HL-60/S4 (cell line): ENCODE results near the gene NFIA.

Experiments used
- in situ Hi-C: fragments of 300-500 bp; cut with MboI; formaldehyde crosslinking; loops from 2 replicates; pipeline ENCODE4 v1.14.3; 2022; ENCODE audit warnings: low sequenced_read_pairs

NFIA gene

GRCh38 chr1:61289232-61290098 is 207.1 kb downstream of the NFIA start:
- in situ Hi-C loops: no loop called here

GRCh38 chr1:61290525-61290924 is 208.2 kb downstream of the NFIA start:
- in situ Hi-C loops: no loop called here

- in situ Hi-C loops: no loop called here
Measured at GRCh38 chr1:61293197-61293596, 210.8 kb downstream of the NFIA start.

GRCh38 chr1:61293986-61294504 is 211.7 kb downstream of the NFIA start:
- in situ Hi-C loops: no loop called here

- in situ Hi-C loops: no loop called here
Measured at GRCh38 chr1:61294930-61295329, 212.6 kb downstream of the NFIA start.

- in situ Hi-C loops: no loop called here
Measured at GRCh38 chr1:61295818-61296537, 213.6 kb downstream of the NFIA start.

- in situ Hi-C loops: no loop called here
Measured at GRCh38 chr1:61297887-61298286, 215.5 kb downstream of the NFIA start.

GRCh38 chr1:61299463-61299862 is 217.1 kb downstream of the NFIA start:
- in situ Hi-C loops: no loop called here

- in situ Hi-C loops: no loop called here
Measured at GRCh38 chr1:61300899-61301298, 218.5 kb downstream of the NFIA start.

GRCh38 chr1:61301824-61302657 is 219.7 kb downstream of the NFIA start:
- in situ Hi-C loops: no loop called here

GRCh38 chr1:61307422-61308142 is 225.2 kb downstream of the NFIA start:
- in situ Hi-C loops: no loop called here

GRCh38 chr1:61310057-61310456 is 227.7 kb downstream of the NFIA start:
- in situ Hi-C loops: no loop called here

GRCh38 chr1:61310538-61310937 is 228.2 kb downstream of the NFIA start:
- in situ Hi-C loops: no loop called here

GRCh38 chr1:61313906-61314422 is 231.6 kb downstream of the NFIA start:
- in situ Hi-C loops: no loop called here

- in situ Hi-C loops: no loop called here
Measured at GRCh38 chr1:61315011-61315410, 232.7 kb downstream of the NFIA start.

- in situ Hi-C loops: no loop called here
Measured at GRCh38 chr1:61316493-61316892, 234.1 kb downstream of the NFIA start.

GRCh38 chr1:61318319-61319125 is 236.2 kb downstream of the NFIA start:
- in situ Hi-C loops: no loop called here

GRCh38 chr1:61320575-61320974 is 238.2 kb downstream of the NFIA start:
- in situ Hi-C loops: no loop called here

GRCh38 chr1:61322008-61322744 is 239.8 kb downstream of the NFIA start:
- in situ Hi-C loops: no loop called here
